SH-SY5Y (cell line): ENCODE measurements around the gene FAXDC2.

Experiments
- GATA2 ChIP-seq: IDR thresholded peaks from 2 replicates; pipeline ENCODE4 v1.6.1; 2011; ENCODE audit warnings: mild to moderate bottlenecking, low read depth, low read length
- GATA3 ChIP-seq: IDR thresholded peaks from 2 replicates; pipeline ENCODE4 v1.6.1; 2011; ENCODE audit warnings: low read depth, mild to moderate bottlenecking, low read length, moderate library complexity

GRCh38 chr5:154884424-154884823 lies 34.0 kb upstream of the FAXDC2 start:
- no peak for TF ChIP-seq GATA3
- no peak for TF ChIP-seq GATA2
